Activated T-helper 1 cell treated with Interleukin-2 at 50 U/mL for 16 hours (primary cell): ENCODE measurements around the gene CTF1.
A peak's percentile ranks its signal among the peaks of the same experiment; 100 is the strongest.
"Not testable (repeated sequence)": the region's sequence is repeated elsewhere in the genome, so short reads cannot be mapped to it uniquely, and the experiment has no call there.

Experiments used
- DNase-seq: peaks from one replicate; pipeline ENCODE4 v3.0.0-alpha.2; 2020; ENCODE audit warnings: low read depth

Gene CTF1

DNA sequence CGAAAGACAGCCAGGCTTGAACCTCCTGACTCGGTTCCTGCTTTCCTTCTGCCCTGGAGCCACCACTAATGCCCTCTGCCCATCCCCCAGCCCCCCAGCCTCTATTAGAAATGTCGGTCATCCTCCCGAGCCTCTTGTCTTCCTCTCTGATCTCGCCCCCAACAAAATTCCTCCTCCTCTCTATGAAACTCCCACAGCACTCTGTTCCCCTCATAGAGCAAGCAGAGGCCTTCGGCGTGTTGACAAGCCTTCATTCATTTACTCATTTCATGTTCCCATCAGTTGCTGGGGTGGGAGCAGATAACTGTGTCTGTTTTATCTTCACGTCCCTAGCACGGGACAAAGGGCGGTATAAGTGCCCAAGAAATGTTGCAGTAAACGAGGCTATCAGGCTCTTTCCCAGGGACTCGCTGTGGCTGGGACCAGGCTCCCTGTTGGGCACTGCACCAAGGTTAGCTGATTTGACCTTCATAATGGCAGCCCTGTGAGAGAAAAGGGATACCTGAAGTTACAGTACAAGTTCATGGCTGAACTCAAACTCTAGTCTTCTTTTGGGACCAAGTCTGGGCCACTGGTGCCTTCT is 34.7 kb downstream of the CTF1 start:
- no peak for DNase-seq

DNA sequence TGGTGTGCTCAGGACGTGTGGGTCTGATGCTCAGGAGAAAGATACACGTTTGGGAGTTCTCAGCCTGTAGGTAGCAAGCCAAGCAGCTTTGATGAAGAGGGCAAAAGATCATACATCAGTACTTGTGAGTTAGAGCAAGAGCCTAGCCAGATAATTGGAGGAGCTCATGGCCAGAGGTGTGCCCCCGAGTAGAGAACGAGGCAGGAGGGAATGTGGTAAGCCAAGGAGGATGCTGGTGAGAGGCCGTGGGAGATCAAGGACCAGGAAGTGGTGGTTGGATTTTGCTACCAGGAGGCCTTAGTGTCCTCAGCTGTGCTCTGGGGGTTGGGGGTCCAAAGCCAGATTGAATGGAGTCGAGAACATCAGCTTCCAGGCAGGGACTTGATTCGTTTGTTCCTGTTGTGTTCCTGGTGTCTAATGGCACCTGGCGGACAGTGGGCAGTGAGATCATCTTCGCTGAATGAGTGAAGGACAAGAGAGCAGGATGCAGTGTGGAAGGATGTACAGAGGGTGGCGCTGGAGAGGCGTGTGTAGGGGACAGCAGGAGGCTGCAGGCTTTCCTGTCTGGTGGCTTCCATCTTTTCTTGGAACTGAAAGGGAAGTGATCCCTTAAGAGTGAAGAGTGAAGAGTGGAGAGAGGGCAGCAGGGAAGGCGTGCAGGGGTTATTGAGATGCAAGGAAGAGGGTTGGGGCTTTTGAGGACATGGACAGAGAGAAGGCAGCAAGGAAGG is 38.6 kb downstream of the CTF1 start:
- DNase-seq: no peak

DNA sequence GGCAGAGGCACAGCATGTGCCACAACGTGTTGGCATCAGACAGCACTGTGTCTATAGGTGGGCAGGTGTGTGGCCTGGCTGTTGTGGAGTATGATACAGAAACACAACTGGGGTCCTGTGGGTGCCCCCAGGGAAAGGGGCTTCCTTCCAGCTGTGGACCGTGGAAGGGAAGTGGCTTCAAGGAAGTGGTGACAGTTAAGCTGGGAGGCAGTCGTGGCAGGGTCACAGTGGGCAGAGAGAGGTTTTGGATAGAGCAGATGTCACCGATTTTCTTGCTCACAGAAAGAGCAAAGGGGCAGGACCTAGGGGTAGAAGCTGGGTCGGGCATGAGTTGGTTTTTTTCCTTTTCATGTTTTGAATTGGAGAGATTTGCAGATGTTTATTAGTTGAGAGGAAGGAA is 41.3 kb downstream of the CTF1 start:
- DNase-seq: no peak

DNA sequence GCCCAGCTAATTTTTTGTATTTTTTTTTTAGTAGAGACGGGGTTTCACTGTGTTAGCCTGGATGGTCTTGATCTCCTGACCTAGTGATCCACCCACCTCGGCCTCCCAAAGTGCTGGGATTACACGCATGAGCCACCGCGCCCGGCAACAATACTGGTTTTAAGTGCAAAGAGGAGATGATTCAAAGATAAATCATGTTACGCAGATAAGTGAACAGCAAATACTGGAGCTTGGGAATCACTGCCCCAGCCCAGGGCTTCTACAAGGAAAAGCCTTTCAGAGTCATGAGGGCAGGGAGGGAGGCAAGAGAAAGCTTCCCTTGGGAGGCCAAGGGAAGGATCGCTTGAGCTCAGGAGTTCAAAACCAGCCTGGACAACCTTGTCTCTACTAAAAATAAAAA is 43.2 kb downstream of the CTF1 start:
- DNase-seq: not testable (repeated sequence)

DNA sequence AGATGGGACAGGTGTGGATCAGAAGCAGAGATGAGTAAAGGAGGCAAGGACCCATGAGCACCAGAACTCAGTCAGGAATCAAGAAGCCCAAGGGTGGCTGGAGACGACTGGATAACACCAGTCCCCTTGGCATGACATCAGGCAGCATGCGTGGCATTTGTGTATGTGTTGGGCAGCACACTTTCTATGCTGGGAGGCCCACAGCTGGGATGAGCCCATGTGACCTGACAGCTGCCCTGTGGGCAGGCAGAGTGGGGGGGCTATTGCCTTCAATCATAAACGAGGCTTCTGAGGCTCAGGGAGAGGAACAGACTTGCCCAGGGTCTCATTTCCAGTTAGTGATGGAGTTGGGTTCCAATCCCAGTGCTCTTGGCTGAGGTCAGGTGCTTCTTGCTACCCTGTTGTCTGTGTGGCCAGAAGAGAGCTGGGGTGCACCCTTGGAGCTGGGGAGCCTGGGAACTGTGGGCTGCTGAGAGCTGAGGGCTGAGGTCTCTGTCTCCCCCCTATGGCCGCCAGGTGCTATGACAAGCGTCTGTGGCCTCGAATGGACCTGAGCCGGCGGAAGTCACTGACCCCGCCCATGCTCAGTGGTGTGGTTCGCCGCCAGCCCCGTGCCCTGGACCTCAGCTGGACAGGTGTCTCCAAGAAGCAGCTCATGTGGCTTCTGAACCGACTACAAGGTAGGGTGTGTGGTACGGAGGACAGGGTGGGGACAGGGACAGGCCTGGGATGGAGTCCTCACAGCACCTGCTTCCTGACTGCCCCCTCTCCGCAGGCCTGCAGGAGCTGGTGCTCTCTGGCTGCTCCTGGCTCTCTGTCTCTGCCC is 45.4 kb downstream of the CTF1 start:
- DNase-seq: peak; percentile 45

DNA sequence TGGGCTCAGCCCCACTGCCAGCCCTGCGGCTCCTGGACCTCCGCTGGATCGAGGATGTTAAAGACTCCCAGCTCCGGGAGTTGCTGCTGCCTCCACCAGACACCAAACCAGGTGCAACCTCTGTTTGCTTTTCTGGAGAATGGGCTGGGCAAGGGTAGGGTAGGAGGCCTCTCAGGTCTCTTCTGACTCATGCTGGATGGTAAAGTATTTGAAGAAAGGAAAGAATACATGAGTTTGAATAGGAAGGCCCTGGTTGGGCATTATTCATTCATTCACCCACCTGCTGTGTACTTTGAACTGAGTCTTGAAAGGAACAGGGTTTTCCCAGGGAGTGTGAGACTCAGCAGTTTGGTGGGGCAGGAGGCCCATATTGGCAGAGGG is 46.0 kb downstream of the CTF1 start:
- no peak for DNase-seq

DNA sequence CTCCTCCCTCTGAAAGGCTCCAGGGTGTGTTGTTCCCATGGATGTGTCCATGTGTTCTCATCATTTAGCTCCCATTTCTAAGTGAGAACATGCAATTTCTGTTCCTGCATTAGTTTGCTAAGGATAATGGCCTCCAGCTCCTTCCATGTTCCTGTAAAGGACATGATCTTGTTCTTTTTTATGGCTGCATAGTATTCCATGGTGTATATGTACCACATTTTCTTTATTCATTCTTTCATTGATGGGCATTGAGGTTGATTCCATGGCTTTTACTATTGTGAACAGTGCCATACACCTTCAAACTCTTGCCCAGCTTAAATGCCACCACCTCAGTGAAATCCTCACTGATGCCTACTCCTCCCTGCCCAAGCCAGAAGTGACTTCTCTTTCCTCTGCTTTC is 47.9 kb downstream of the CTF1 start:
- DNase-seq: no peak

DNA sequence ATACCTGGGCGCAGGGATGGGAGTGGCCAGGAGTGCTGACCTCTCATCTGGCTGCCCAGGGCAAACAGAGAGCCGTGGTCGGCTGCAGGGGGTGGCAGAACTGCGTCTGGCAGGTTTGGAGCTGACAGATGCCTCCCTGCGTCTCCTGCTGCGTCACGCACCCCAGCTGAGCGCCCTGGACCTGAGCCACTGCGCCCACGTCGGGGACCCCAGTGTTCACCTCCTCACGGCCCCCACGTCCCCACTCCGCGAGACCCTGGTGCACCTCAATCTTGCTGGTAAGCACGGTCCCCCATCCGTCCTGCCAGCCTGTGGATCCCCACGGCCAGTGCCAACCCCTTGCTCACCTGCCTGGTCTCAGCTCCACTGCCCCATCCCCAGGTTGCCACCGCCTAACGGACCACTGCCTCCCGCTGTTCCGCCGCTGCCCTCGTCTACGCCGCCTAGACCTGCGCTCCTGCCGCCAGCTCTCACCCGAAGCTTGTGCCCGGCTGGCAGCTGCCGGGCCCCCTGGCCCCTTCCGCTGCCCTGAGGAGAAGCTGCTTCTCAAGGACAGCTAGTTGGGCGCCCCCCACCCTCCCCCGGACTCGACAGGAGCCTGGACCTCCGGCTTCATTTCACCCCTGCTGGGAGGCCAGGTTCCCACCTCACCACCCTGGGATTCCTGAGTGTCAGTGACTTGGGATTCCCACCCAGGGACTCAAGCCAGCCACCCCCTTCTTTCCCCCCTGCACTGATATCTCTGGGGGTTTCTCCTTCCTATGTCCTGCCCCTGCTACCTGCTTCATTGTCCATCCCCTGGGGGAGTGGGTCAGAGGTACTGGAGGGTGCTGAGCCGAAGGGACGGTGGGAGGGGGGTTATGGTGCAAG is 50.5 kb downstream of the CTF1 start:
- DNase-seq: no peak

DNA sequence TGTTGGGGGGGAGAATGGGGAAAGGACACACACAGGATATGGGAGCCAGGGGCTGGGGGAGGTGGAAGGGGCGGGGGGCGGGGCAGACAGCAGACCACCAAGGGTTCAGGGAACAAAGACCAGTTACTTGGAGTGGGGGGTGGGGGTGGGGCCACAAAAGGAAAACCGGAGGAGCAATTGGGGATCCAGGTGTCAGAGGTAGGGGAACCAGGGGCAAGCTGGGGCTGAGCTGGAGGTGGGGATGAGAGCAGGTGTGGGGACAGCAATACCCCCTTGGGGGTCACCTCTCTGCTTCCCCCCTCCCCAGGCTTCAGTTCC is 51.1 kb downstream of the CTF1 start:
- DNase-seq: no peak

DNA sequence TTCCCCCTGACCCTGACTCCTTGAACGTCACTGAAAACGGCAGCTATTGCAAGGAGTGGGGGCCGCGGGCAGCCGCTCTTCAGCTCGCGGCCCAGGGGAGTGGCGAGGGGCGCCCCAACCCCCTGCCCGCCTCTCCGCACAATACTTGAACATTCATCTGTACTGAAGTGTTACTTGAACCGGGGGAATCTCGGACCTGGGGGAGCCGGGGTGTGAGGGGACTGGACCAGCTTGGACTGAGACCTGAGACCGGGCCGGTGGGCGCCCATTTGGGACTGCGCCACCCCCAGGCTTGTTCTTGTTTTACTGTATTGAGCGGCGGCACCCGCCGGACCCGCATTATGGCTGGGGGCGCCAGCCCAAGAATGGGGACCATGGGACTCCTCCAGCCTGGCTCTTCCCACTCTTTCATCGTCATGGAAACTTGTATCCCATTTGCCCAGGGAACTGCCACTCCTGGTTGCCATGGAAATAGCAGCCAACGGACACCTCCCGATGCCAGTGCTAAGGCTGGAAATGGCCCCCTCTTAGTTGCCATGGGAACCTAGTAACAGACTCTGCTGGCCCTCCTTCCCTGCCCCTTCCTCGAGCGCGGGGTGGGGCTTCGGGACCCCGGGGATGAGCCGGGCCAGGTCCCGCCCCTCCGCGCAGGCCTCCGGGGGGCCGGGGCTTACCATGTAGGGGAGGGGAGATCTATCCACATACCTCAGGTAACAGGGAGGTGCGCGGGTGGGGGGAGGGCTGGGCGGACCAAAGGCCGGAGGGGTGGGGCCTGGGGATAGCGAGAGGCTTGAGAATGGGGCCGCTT is 51.6 kb downstream of the CTF1 start:
- no peak for DNase-seq

DNA sequence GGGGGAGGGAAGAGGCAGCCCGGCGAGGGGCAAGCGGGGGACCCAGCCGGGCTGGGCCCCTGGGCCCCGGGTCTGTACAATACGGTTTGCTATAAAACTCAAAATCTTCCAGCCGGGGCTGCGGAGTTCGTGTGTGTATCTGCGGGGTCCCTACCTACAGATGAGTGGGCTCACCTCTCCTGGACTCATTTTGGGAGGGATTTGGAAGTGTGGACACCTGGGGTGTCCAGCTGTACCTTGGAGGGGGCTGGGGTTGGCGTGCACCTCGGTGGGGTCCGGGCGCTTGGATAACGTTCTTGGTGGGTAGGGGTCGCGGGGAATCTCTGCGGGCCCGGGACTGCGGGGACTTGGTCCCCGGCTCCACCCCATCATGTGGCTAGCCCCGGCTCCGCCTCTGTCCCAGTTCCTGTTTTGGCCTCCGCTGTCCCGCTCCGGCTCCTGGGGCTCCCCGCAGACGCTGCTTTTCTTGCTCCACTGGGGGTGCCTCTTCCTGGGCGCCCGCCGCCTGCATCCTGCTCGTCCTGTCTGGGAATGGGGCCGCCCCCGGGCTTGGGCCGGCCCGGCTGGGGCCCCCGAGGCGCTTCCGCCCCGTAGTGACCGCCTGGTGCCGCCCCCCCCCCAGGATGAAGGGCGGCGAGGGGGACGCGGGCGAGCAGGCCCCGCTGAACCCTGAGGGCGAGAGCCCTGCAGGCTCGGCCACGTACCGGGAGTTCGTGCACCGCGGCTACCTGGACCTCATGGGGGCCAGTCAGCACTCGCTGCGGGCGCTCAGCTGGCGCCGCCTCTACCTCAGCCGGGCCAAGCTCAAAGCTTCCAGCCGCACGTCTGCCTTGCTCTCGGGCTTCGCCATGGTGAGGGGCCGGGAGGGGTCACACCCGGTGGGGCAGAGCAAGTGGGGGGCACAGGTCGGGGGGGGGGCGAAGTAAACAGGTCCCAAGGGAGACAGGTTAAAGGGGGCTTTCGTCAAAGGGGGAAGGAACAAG is 52.5 kb downstream of the CTF1 start, which contains the start of gene ORAI3:
Gene ORAI3, plus strand, starts transcription at position 402 of the 983 bp plus-strand sequence. Its CDS starts 222 bp downstream, at position 624.
- DNase-seq: peak; percentile 37

DNA sequence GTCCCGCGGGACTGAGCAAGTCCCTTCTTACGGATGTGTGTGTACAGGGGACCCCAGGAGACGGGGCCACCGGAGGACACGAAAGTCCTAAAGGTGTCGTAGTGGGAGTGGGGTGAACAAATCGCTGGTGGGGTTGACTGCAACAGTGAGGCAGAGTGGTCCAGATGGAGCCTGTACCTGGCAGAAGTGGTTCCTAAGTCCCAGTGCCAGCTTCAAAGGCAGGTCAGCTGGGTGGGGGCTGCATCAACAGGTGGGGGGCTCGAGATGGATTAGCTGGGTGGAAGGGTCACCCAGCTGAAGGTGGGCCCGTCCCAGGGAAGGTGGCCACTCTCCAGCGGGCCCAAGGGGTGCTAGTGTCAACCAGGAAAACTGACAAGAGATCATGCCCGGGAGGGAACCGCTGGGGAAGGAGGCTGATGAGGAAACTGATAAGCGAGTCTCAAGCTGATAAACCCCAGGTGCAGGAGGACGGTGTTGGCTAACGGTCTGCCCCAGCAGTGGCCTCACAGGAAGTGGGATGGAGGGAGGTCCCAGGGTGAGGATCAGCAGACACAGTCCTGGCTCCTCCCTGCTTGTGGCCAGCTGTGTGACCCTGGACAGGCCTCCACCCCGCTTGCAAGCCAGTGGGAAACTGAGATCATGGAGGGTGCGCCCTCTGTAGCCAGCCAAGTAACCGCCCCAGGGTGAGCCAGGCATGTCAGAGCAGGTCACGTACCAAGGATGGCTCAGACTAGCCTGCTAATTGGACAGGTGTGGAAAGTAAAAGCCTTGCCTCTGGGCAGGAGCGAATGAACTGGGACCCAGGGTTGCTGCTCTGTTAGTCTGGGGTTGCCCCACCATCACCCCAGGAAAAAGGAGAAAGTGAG is 53.5 kb downstream of the CTF1 start:
- no peak for DNase-seq

DNA sequence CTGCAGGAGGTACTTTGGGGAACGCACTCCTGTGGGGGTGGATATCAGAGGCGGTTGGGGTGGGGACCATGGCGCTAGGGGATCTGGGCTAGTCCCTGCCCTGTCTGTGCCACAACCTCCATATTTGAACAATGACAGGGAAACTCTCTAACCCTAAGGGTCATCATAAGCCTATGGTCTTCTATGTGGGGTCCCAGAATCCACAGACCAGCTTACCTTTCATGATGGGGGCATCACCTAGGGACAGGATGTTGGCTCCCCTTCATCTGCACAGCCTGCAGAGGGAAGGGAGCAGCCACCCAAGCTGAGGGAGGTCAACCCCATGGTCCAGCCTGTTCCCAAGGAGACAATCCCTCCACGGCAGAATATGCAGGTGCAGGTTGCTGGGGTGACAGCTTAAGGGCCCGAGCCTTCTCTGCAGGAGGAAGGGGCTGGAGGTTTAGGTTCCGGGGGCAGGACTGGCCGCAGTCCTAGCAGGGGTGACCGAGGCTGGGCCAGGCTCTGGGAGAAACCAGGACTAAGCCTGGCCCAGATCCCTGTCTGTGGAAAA is 54.2 kb downstream of the CTF1 start:
- DNase-seq: no peak

DNA sequence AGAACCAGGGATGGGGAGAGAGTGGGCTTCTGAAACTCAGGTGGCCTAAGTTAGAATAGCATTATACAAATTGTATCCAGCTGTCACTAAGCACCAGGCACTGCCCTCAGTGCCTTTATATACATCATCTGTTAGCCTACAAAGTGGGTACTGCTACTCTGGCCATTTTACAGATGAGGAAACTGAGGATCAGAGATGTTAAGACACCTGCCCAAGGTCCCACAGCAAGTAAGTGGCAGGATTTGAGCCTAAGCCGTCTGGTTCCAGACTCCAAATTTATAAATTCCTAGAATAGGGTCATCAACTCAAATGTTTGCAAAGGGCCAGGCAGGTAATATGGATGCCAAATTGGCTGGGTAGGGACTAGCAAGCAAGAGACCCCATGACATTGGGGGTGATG is 54.8 kb downstream of the CTF1 start:
- no peak for DNase-seq

DNA sequence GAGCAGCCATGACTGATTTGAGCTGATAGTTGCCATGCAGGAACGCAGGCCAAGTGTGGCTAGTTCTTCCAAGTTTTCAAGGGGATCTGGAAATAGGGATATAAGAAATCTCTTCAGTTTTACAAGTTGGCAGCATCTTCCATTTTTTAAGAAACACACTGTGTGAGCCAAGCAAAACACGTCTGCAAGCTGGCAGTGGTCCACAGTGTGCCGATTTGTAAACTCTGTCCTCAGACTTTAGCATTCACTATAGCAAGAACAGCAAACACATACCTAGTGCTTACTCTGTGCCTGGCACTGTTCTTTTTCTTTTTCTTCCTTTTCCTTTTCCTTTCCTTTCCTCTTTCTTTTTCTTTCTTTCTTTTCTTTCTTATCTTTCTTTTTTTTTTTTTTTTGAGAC is 55.3 kb downstream of the CTF1 start:
- no peak for DNase-seq

DNA sequence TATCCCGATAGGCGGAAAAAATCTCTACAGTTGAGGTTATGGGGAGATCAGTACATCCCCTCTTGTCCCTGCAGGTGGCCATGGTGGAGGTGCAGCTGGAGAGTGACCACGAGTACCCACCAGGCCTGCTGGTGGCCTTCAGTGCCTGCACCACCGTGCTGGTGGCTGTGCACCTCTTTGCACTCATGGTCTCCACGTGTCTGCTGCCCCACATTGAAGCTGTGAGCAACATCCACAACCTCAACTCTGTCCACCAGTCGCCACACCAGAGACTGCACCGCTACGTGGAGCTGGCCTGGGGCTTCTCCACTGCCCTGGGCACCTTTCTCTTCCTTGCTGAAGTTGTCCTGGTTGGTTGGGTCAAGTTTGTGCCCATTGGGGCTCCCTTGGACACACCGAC is 56.7 kb downstream of the CTF1 start:
- DNase-seq: no peak
